ENCODE results near the gene SCAPER.

DNA sequence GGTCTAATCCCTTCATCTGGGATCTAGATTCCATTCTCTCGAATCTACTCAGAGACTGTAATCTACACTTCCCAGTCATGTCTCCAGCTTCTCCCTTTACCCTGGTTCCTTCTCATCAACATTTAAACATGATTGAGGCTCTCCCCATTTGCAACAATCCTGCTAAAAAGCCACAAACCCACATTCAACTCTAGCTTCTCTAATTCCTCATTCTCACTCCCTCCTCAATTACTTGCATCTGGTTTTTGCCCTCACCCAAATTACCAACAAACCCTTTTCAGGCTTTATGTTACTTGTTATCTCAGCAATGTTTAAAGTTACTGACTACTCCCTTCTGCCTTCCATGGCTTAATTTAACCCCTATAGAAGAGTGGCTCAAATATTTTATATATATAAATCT, 605.4 kb downstream of the SCAPER start:
- TF ChIP-seq, protein P1, sequence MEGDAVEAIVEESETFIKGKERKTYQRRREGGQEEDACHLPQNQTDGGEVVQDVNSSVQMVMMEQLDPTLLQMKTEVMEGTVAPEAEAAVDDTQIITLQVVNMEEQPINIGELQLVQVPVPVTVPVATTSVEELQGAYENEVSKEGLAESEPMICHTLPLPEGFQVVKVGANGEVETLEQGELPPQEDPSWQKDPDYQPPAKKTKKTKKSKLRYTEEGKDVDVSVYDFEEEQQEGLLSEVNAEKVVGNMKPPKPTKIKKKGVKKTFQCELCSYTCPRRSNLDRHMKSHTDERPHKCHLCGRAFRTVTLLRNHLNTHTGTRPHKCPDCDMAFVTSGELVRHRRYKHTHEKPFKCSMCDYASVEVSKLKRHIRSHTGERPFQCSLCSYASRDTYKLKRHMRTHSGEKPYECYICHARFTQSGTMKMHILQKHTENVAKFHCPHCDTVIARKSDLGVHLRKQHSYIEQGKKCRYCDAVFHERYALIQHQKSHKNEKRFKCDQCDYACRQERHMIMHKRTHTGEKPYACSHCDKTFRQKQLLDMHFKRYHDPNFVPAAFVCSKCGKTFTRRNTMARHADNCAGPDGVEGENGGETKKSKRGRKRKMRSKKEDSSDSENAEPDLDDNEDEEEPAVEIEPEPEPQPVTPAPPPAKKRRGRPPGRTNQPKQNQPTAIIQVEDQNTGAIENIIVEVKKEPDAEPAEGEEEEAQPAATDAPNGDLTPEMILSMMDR (IDR thresholded peaks at IDR 0.05 in 4 of 5, conservative IDR thresholded peaks at IDR 0.05 in 1 of 5): no peak
- TF ChIP-seq POLR2A (IDR thresholded peaks at IDR 0.05): no peak
